Neural cell (in vitro differentiated cells): Measurements from ENCODE around the gene BCO1. TPM values are rescaled to one million over a fixed set of nuclear protein-coding genes. Genes with fewer than 3 reads are reported as not detected.

Source experiments
- H2AFZ ChIP-seq: fragments of 200-600, 300-800 bp; sonication (generic), shearing (Covaris generic); 2 replicates; pipeline ENCODE4 v1.6.0; 2014; ENCODE audit warnings: low read depth, mild to moderate bottlenecking, antibody characterized with exemption, low read length, moderate library complexity
- H3F3A ChIP-seq: fragments of 200-600 bp; shearing (Covaris generic); 2 replicates; pipeline ENCODE4 v1.6.1; 2016; ENCODE audit warnings: mild to moderate bottlenecking, moderate library complexity, mixed read lengths, antibody characterized with exemption, low read length; ENCODE audit not compliant: insufficient read depth, poor library complexity, severe bottlenecking
- H3K27ac ChIP-seq: fragments of 200-600, 300-800 bp; sonication (generic), shearing (Covaris generic); 2 replicates; pipeline ENCODE4 v1.5.1; 2014; ENCODE audit warnings: mild to moderate bottlenecking, low read length, moderate library complexity
- H3K27me3 ChIP-seq: fragments of 300-800, 200-600 bp; sonication (generic), shearing (Covaris generic); 2 replicates; pipeline ENCODE4 v1.6.0; 2014; ENCODE audit warnings: mild to moderate bottlenecking, low read depth, low read length, moderate library complexity; ENCODE audit not compliant: insufficient read depth
- H3K36me3 ChIP-seq: fragments of 300-800, 200-600 bp; sonication (generic), shearing (Covaris generic); 2 replicates; pipeline ENCODE4 v1.5.1; 2014; ENCODE audit warnings: mild to moderate bottlenecking, antibody characterized with exemption, low read length, moderate library complexity; ENCODE audit not compliant: insufficient read depth
- H3K4me2 ChIP-seq: fragments of 300-800, 200-600 bp; sonication (generic), shearing (Covaris generic); 2 replicates; pipeline ENCODE4 v1.6.0; 2014; ENCODE audit warnings: mild to moderate bottlenecking, low read length
- H3K4me3 ChIP-seq: fragments of 300-800, 200-600 bp; sonication (generic), shearing (Covaris generic); 2 replicates; pipeline ENCODE4 v1.5.1; 2014; ENCODE audit warnings: mild to moderate bottlenecking, low read length, moderate library complexity
- H3K79me2 ChIP-seq: fragments of 200-600 bp; shearing (Covaris generic); replicated peaks from 2 replicates; pipeline ENCODE4 v1.6.0; 2014; ENCODE audit warnings: mild to moderate bottlenecking, low read length, moderate library complexity; ENCODE audit not compliant: insufficient read depth
- H3K9ac ChIP-seq: fragments of 300-800, 200-600 bp; sonication (generic), shearing (Covaris generic); 2 replicates; pipeline ENCODE4 v1.6.1; 2016; ENCODE audit warnings: mild to moderate bottlenecking, low read length, mixed read lengths
- H3K9me2 ChIP-seq: fragments of 200-600 bp; shearing (Covaris generic); 2 replicates; pipeline ENCODE4 v1.6.1; 2016; ENCODE audit warnings: mild to moderate bottlenecking, low read length, mixed read lengths; ENCODE audit not compliant: insufficient read depth
- H3K9me3 ChIP-seq: fragments of 200-600, 300-800 bp; sonication (generic), shearing (Covaris generic); 2 replicates; pipeline ENCODE4 v1.6.1; 2016; ENCODE audit warnings: mild to moderate bottlenecking, mixed run types, low read length, moderate library complexity, mixed read lengths
- H4K20me1 ChIP-seq: fragments of 200-600 bp; shearing (Covaris generic); 2 replicates; pipeline ENCODE4 v1.6.1; 2016; ENCODE audit warnings: mild to moderate bottlenecking, mixed run types; ENCODE audit not compliant: insufficient read depth
- EP300 ChIP-seq: fragments of 450-650 bp; conservative IDR thresholded peaks from 2 replicates; pipeline ENCODE4 v1.6.1; 2014; ENCODE audit warnings: antibody characterized with exemption, mild to moderate bottlenecking, moderate library complexity; ENCODE audit not compliant: poor library complexity, severe bottlenecking
- EZH2 ChIP-seq: fragments of 200-600, 300-800 bp; shearing (Covaris generic), sonication (generic); IDR thresholded peaks from 2 replicates; pipeline ENCODE4 v1.6.1; 2014; ENCODE audit warnings: antibody characterized with exemption, low read length, borderline replicate concordance, mild to moderate bottlenecking; ENCODE audit not compliant: insufficient read depth, poor library complexity, severe bottlenecking
- MXI1 ChIP-seq: fragments of 450-650 bp; conservative IDR thresholded peaks from 2 replicates; pipeline ENCODE4 v1.6.1; 2014; ENCODE audit warnings: antibody characterized with exemption, mild to moderate bottlenecking; ENCODE audit not compliant: poor library complexity, severe bottlenecking
- POLR2AphosphoS5 ChIP-seq: IDR thresholded peaks from 2 replicates; pipeline ENCODE4 v1.6.1; 2012
- RAD21 ChIP-seq: fragments of 450-650 bp; conservative IDR thresholded peaks from 2 replicates; pipeline ENCODE4 v1.6.1; 2014; ENCODE audit warnings: antibody characterized with exemption, mild to moderate bottlenecking, moderate library complexity
- SMC3 ChIP-seq: fragments of 450-650 bp; conservative IDR thresholded peaks from 2 replicates; pipeline ENCODE4 v1.6.1; 2014; ENCODE audit warnings: antibody characterized with exemption, mild to moderate bottlenecking, moderate library complexity; ENCODE audit not compliant: poor library complexity
- polyA plus RNA-seq: library from polyadenylated mRNA; depleted of rRNA; stranded (reverse); fragments of >200 nt; gene quantifications from 2 replicates; pipeline ENCODE4 v1.2.3, GENCODE V29; 2014
- TF ChIP-seq, protein P1 (sequence below): fragments of 450-650 bp; IDR thresholded peaks from 2 replicates; pipeline ENCODE4 v1.5.1; 2014; ENCODE audit warnings: antibody characterized with exemption, mild to moderate bottlenecking, moderate library complexity; ENCODE audit not compliant: poor library complexity, severe bottlenecking
- TF ChIP-seq, protein P2 (sequence below): IDR thresholded peaks from 2 replicates; pipeline ENCODE4 v1.6.1; 2012; ENCODE audit warnings: borderline replicate concordance

BCO1 gene
- polyA plus RNA-seq, 1 donor from 2014 or later = not detected

DNA sequence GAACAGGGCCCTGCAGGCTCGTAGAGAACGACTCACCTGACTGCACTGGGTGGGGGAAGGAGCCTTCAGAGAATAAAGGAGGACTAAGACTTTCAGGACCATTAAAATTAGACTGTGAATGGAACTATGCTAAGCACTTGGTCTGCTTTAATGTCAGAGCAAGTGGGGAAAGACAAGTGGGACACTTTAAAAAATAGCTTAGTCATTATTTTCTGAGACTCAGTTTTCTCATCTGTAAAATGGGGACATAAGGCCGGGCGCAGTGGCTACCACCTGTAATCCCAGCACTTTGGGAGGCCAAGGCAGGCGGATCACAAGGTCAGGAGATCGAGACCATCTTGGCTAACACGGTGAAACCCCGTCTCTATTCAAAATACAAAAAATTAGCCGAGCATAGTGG lies 19.3 kb upstream of the BCO1 start:
- TF ChIP-seq POLR2AphosphoS5 (no peak), RAD21 (no peak), SMC3 (no peak), MXI1 (no peak), EZH2 (no peak), EP300 (no peak)
- TF ChIP-seq, protein P1, sequence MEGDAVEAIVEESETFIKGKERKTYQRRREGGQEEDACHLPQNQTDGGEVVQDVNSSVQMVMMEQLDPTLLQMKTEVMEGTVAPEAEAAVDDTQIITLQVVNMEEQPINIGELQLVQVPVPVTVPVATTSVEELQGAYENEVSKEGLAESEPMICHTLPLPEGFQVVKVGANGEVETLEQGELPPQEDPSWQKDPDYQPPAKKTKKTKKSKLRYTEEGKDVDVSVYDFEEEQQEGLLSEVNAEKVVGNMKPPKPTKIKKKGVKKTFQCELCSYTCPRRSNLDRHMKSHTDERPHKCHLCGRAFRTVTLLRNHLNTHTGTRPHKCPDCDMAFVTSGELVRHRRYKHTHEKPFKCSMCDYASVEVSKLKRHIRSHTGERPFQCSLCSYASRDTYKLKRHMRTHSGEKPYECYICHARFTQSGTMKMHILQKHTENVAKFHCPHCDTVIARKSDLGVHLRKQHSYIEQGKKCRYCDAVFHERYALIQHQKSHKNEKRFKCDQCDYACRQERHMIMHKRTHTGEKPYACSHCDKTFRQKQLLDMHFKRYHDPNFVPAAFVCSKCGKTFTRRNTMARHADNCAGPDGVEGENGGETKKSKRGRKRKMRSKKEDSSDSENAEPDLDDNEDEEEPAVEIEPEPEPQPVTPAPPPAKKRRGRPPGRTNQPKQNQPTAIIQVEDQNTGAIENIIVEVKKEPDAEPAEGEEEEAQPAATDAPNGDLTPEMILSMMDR = no peak
- TF ChIP-seq, protein P2, sequence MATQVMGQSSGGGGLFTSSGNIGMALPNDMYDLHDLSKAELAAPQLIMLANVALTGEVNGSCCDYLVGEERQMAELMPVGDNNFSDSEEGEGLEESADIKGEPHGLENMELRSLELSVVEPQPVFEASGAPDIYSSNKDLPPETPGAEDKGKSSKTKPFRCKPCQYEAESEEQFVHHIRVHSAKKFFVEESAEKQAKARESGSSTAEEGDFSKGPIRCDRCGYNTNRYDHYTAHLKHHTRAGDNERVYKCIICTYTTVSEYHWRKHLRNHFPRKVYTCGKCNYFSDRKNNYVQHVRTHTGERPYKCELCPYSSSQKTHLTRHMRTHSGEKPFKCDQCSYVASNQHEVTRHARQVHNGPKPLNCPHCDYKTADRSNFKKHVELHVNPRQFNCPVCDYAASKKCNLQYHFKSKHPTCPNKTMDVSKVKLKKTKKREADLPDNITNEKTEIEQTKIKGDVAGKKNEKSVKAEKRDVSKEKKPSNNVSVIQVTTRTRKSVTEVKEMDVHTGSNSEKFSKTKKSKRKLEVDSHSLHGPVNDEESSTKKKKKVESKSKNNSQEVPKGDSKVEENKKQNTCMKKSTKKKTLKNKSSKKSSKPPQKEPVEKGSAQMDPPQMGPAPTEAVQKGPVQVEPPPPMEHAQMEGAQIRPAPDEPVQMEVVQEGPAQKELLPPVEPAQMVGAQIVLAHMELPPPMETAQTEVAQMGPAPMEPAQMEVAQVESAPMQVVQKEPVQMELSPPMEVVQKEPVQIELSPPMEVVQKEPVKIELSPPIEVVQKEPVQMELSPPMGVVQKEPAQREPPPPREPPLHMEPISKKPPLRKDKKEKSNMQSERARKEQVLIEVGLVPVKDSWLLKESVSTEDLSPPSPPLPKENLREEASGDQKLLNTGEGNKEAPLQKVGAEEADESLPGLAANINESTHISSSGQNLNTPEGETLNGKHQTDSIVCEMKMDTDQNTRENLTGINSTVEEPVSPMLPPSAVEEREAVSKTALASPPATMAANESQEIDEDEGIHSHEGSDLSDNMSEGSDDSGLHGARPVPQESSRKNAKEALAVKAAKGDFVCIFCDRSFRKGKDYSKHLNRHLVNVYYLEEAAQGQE = no peak
- Histone ChIP-seq H3K27ac (no peak overlapping the region), H3K36me3 (no peaks in the 10 kb centered on the region), H3K79me2 (no peaks in the 10 kb centered on the region), H3K4me3 (no peak overlapping the region), H3K9ac (no peak overlapping the region), H4K20me1 (no peaks in the 10 kb centered on the region), H3K27me3 (no peaks in the 10 kb centered on the region), H3K4me2 (no peak overlapping the region), H3F3A (no peaks in the 10 kb centered on the region), H3K9me2 (no peaks in the 10 kb centered on the region), H2AFZ (no peak overlapping the region), H3K9me3 (no peaks in the 10 kb centered on the region)

DNA sequence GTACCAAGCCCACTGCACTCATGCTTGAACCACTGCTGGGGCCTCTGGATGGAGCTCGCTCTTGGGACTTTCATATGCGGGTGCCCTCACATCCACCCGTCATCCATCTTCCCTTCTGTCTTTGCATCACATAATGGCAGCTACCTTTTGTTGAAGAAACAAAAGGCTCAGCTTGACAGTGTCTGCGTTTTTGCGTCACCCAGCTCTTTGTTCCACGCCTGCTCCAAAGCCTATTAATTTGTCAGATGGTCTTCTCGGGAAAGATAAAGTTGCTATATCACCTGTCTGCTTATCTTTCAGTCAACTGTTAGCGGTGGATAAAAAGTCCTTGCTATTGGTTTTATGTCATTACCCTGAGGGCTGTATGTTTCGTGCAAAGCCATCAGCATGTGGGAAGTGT lies 18.1 kb upstream of the BCO1 start:
- TF ChIP-seq, protein P1 = no peak
- peak; percentile 62 for TF ChIP-seq EP300
- no peaks in the 10 kb centered on the region for H3K36me3 ChIP-seq
- H3F3A ChIP-seq = no peaks in the 10 kb centered on the region
- no peaks in the 10 kb centered on the region for H3K27me3 ChIP-seq
- no peaks in the 10 kb centered on the region for H3K79me2 ChIP-seq
- H2AFZ ChIP-seq = no peak overlapping the region
- no peaks in the 10 kb centered on the region for H4K20me1 ChIP-seq
- H3K4me3 ChIP-seq = no peak overlapping the region
- no peak overlapping the region for H3K4me2 ChIP-seq
- H3K9me3 ChIP-seq = no peaks in the 10 kb centered on the region
- no peaks in the 10 kb centered on the region for H3K9me2 ChIP-seq
- peak overlapping the region; percentile 47 for H3K27ac ChIP-seq
- no peak overlapping the region for H3K9ac ChIP-seq
